GM12865 (cell line): ENCODE data around the gene IRF5.

Experiments
- DNase-seq: peaks from one replicate; pipeline ENCODE4 v3.0.0; 2010; ENCODE audit warnings: low read depth
- H3K4me3 ChIP-seq: 2 replicates; pipeline ENCODE4 v1.5.1; 2011; ENCODE audit warnings: mild to moderate bottlenecking, low read depth, low read length, control low read depth
- TF ChIP-seq, protein P1 (sequence below): IDR thresholded peaks from 2 replicates; pipeline ENCODE4 v1.5.1; 2011; ENCODE audit warnings: low read length, control low read depth, low read depth, inconsistent platforms; ENCODE audit not compliant: insufficient read depth; ENCODE audit errors: missing control alignments

The IRF5 gene

GRCh38 chr7:128900237-128900636, 37.5 kb upstream of the IRF5 start:
- no peak overlapping the region for H3K4me3 ChIP-seq
- TF ChIP-seq, protein P1, sequence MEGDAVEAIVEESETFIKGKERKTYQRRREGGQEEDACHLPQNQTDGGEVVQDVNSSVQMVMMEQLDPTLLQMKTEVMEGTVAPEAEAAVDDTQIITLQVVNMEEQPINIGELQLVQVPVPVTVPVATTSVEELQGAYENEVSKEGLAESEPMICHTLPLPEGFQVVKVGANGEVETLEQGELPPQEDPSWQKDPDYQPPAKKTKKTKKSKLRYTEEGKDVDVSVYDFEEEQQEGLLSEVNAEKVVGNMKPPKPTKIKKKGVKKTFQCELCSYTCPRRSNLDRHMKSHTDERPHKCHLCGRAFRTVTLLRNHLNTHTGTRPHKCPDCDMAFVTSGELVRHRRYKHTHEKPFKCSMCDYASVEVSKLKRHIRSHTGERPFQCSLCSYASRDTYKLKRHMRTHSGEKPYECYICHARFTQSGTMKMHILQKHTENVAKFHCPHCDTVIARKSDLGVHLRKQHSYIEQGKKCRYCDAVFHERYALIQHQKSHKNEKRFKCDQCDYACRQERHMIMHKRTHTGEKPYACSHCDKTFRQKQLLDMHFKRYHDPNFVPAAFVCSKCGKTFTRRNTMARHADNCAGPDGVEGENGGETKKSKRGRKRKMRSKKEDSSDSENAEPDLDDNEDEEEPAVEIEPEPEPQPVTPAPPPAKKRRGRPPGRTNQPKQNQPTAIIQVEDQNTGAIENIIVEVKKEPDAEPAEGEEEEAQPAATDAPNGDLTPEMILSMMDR, result no peak
- DNase-seq, result no peak

- TF ChIP-seq, protein P1, result no peak
- no peak overlapping the region for H3K4me3 ChIP-seq
- DNase-seq, result no peak
These were observed 34.8 kb upstream of the IRF5 start for GRCh38 chr7:128902761-128903585.

GRCh38 chr7:128903621-128904361, 33.9 kb upstream of the IRF5 start:
- TF ChIP-seq, protein P1, result no peak
- no peak overlapping the region for H3K4me3 ChIP-seq
- DNase-seq, result no peak

GRCh38 chr7:128904381-128905197, 33.1 kb upstream of the IRF5 start:
- TF ChIP-seq, protein P1, result peak; percentile 72
- DNase-seq, result peak; percentile 80
- H3K4me3 ChIP-seq, result no peak overlapping the region

- no peak overlapping the region for H3K4me3 ChIP-seq
- TF ChIP-seq, protein P1, result no peak
- DNase-seq, result no peak
These were observed 31.5 kb upstream of the IRF5 start for GRCh38 chr7:128906001-128906765.
